Endodermal cell (in vitro differentiated cells): ENCODE measurements around the gene KRTAP12-1. TPM values are rescaled to one million over a fixed set of nuclear protein-coding genes. Genes with fewer than 3 reads are reported as not detected.
"Not testable (repeated sequence)": the region's sequence is repeated elsewhere in the genome, so short reads cannot be mapped to it uniquely, and the experiment has no call there.

ENCODE experiments used
- DNase-seq: peaks from one replicate; pipeline ENCODE4 v3.0.0-alpha.2; 2017
- H3K27ac ChIP-seq: 2 replicates; pipeline ENCODE4 v1.5.1; 2013; ENCODE audit warnings: mild to moderate bottlenecking, low read depth, low read length, moderate library complexity
- H3K27me3 ChIP-seq: 2 replicates; pipeline ENCODE4 v1.6.1; 2013; ENCODE audit warnings: mild to moderate bottlenecking, low read length, moderate library complexity; ENCODE audit not compliant: insufficient read depth, control insufficient read depth, poor library complexity, severe bottlenecking
- H3K36me3 ChIP-seq: 2 replicates; pipeline ENCODE4 v1.7.0; 2013; ENCODE audit warnings: mild to moderate bottlenecking, low read length, moderate library complexity; ENCODE audit not compliant: control insufficient read depth, insufficient read depth
- H3K4me1 ChIP-seq: one replicate; pipeline ENCODE4 v1.7.0; 2013; ENCODE audit warnings: low read length; ENCODE audit not compliant: control insufficient read depth, insufficient read depth
- H3K4me3 ChIP-seq: 2 replicates; pipeline ENCODE4 v1.5.1; 2013; ENCODE audit warnings: mild to moderate bottlenecking, low read length, moderate library complexity
- H3K9ac ChIP-seq: 2 replicates; pipeline ENCODE4 v1.6.1; 2013; ENCODE audit warnings: mild to moderate bottlenecking, low read length, moderate library complexity; ENCODE audit not compliant: poor library complexity, severe bottlenecking; ENCODE audit errors: extremely low read depth
- H3K9me3 ChIP-seq: 2 replicates; pipeline ENCODE4 v1.6.1; 2013; ENCODE audit warnings: mild to moderate bottlenecking, low read length, moderate library complexity; ENCODE audit not compliant: control insufficient read depth
- H3K27ac Mint-ChIP-seq: 2 replicates; pipeline ENCODE4 v1.8.0; 2020; ENCODE audit warnings: mixed read lengths
- H3K27me3 Mint-ChIP-seq: 2 replicates; pipeline ENCODE4 v1.8.0; 2021; ENCODE audit warnings: mild to moderate bottlenecking, mixed read lengths; ENCODE audit not compliant: insufficient read depth
- H3K36me3 Mint-ChIP-seq: 2 replicates; pipeline ENCODE4 v1.8.0; 2020; ENCODE audit warnings: low read depth, mixed read lengths
- H3K4me1 Mint-ChIP-seq: 2 replicates; pipeline ENCODE4 v1.8.0; 2020; ENCODE audit warnings: mixed read lengths
- H3K4me3 Mint-ChIP-seq: 2 replicates; pipeline ENCODE4 v1.8.0; 2020; ENCODE audit warnings: mild to moderate bottlenecking, moderate library complexity, mixed read lengths
- H3K9me3 Mint-ChIP-seq: 2 replicates; pipeline ENCODE4 v1.8.0; 2020; ENCODE audit warnings: mild to moderate bottlenecking, mixed read lengths
- CTCF ChIP-seq: fragments of 200-600 bp; sonication (generic); conservative IDR thresholded peaks from 2 replicates; pipeline ENCODE4 v1.5.0; 2021; ENCODE audit warnings: antibody characterized with exemption, mild to moderate bottlenecking
- WGBS, 2 experiments: methylation state at CpG; one replicate each; pipeline versions ENCODE4 v1.1.5 to v1.1.7; 2013; ENCODE audit warnings: missing lambda C conversion rate in 2 of 2, mixed read lengths in 1 of 2; ENCODE audit not compliant: insufficient coverage in 1 of 2, insufficient read length in 1 of 2; 5-methylcytosine and 5-hydroxymethylcytosine counted together
- total RNA-seq, 2 donors: library from RNA; stranded (reverse); fragmentation: NEBNext Ultra II Directional in 1 of 2; extraction: Animal tissue kit (Norgen Biotek cat#: 25700) in 1 of 2; gene quantifications; 2 replicates in 1 of 2; 3 replicates in 1 of 2; pipeline ENCODE4 v1.2.1, GENCODE V29; 2021

KRTAP12-1 gene
- total RNA-seq, 2 donors from 2014 or later, result not detected

- H3K4me1 ChIP-seq, result peaks cover 12% of the 10 kb centered on the region
- H3K36me3 Mint-ChIP-seq, result no peaks in the 10 kb centered on the region
- no peak overlapping the region for H3K4me3 ChIP-seq
- peak overlapping the region; percentile 54 for H3K27ac Mint-ChIP-seq
- H3K4me1 Mint-ChIP-seq, result peaks cover 41% of the 10 kb centered on the region
- peaks cover 5% of the 10 kb centered on the region for H3K9me3 Mint-ChIP-seq
- 81 to 92% methylated on average over 8 to 11 of the region's 11 CpGs for WGBS, 2 experiments
- no peaks in the 10 kb centered on the region for H3K27me3 ChIP-seq
- H3K9me3 ChIP-seq, result peaks cover 5% of the 10 kb centered on the region
- no peak overlapping the region for H3K27ac ChIP-seq
- no peak for DNase-seq
- H3K36me3 ChIP-seq, result no peaks in the 10 kb centered on the region
- no peak overlapping the region for H3K9ac ChIP-seq
- no peak overlapping the region for H3K4me3 Mint-ChIP-seq
- H3K27me3 Mint-ChIP-seq, result peaks cover 25% of the 10 kb centered on the region
- no peak for TF ChIP-seq CTCF
Measured at GRCh38 chr21:44687671-44688070, 5.7 kb upstream of the KRTAP12-1 start.

- H3K27me3 Mint-ChIP-seq, result peaks cover 25% of the 10 kb centered on the region
Measured at GRCh38 chr21:44686843-44687561, 5.0 kb upstream of the KRTAP12-1 start.

GRCh38 chr21:44686000-44686781, 4.2 kb upstream of the KRTAP12-1 start:
- Histone ChIP-seq H3K9me3 (no peaks in the 10 kb centered on the region), H3K4me3 (peak overlapping the region; percentile 52), H3K4me1 (peaks cover 12% of the 10 kb centered on the region), H3K27ac (peak overlapping the region; percentile 66), H3K9ac (peak overlapping the region; percentile 15), H3K36me3 (no peaks in the 10 kb centered on the region), H3K27me3 (no peaks in the 10 kb centered on the region)
- peak; percentile 58 for TF ChIP-seq CTCF
- 18 to 39% methylated on average over 8 to 14 of the region's 14 CpGs for WGBS, 2 experiments
- Mint-ChIP-seq H3K36me3 (no peaks in the 10 kb centered on the region), H3K4me1 (peaks cover 40% of the 10 kb centered on the region), H3K4me3 (peak overlapping the region; percentile 33), H3K27me3 (peaks cover 28% of the 10 kb centered on the region), H3K9me3 (no peaks in the 10 kb centered on the region), H3K27ac (peak overlapping the region; percentile 88)
- peak; percentile 86 for DNase-seq

More at GRCh38 chr21:44686843-44687561, 5.0 kb upstream of the KRTAP12-1 start:
- H3K4me1 Mint-ChIP-seq, result peaks cover 41% of the 10 kb centered on the region
- Histone ChIP-seq H3K4me3 (peak overlapping the region; percentile 52), H3K27ac (peak overlapping the region; percentile 66), H3K9me3 (no peaks in the 10 kb centered on the region), H3K27me3 (no peaks in the 10 kb centered on the region), H3K4me1 (peaks cover 12% of the 10 kb centered on the region), H3K9ac (peak overlapping the region; percentile 15), H3K36me3 (no peaks in the 10 kb centered on the region)
- H3K4me3 Mint-ChIP-seq, result peak overlapping the region; percentile 33
- no peaks in the 10 kb centered on the region for H3K9me3 Mint-ChIP-seq
- peak; percentile 70 for DNase-seq
- WGBS, 2 experiments, result 75 to 76% methylated on average over 22 to 25 of the region's 25 CpGs
- peak overlapping the region; percentile 88 for H3K27ac Mint-ChIP-seq
- no peaks in the 10 kb centered on the region for H3K36me3 Mint-ChIP-seq
- TF ChIP-seq CTCF, result no peak

GRCh38 chr21:44685050-44685449, 3.1 kb upstream of the KRTAP12-1 start:
- not testable (repeated sequence) for H3K9me3 Mint-ChIP-seq, H3K36me3 Mint-ChIP-seq, H3K9me3 ChIP-seq, H3K27ac Mint-ChIP-seq, DNase-seq, H3K36me3 ChIP-seq, H3K27ac ChIP-seq, H3K27me3 ChIP-seq, H3K4me3 Mint-ChIP-seq, H3K9ac ChIP-seq, H3K4me3 ChIP-seq
- WGBS, 2 experiments, result 96 to 100% methylated on average over 1 to 6 of the region's 6 CpGs
- peaks cover 31% of the 10 kb centered on the region for H3K4me1 Mint-ChIP-seq
- peaks cover 12% of the 10 kb centered on the region for H3K4me1 ChIP-seq
- H3K27me3 Mint-ChIP-seq, result peaks cover 33% of the 10 kb centered on the region
